Fibroblast of the aortic adventitia (primary cell): Measurements from ENCODE around the gene CLCNKA. TPM values are rescaled to one million over a fixed set of nuclear protein-coding genes. Genes with fewer than 3 reads are reported as not detected.

ENCODE experiments used
- DNase-seq: peaks from one replicate; pipeline ENCODE4 v3.0.0-alpha.2; 2010; ENCODE audit warnings: low read depth
- H3K4me3 ChIP-seq: 2 replicates; pipeline ENCODE4 v1.5.1; 2011; ENCODE audit warnings: low read depth, mild to moderate bottlenecking, control low read depth, low read length, moderate library complexity
- total RNA-seq: library from RNA; depleted of rRNA; stranded (reverse); fragments of >200 nt; gene quantifications from 2 replicates; pipeline ENCODE4 v1.2.3, GENCODE V29; 2012; ENCODE audit warnings: low replicate concordance
- TF ChIP-seq, protein P1 (sequence below): IDR thresholded peaks from 2 replicates; pipeline ENCODE4 v1.5.1; 2011; ENCODE audit warnings: mild to moderate bottlenecking, low read length, control low read depth, inconsistent platforms; ENCODE audit not compliant: insufficient read depth

Gene CLCNKA
- total RNA-seq, 1 donor: 0.09 TPM

DNA sequence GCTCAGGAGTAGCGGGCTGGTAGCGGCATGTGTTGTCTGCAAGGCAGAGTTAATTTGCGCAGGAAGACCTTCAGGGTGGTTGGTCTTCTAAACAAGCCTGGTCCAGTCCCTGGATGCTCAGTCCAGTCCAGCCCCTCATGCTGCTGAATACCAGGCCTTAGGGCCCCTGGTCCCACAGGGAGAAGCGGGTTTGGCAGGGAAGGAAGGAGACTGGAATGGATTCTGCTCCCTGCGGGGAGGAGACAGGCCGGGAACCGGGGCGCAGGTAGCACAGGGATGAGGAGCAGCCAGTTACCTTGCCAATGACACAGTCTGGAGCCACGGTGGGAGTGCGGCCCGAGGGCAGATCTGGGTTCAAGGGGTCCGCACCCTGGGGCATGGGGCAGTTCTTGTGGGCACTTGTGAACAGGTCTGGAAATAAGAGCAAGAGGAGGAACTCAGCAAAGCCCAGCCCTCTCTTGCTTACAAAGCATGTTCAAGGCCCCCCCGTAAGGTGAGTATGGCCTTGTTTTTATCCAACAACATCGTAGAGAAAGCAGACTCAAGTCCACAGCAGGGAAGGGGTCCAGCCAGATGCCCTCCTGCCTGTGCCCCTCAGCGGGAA is 41.5 kb downstream of the CLCNKA start:
- no peak overlapping the region for H3K4me3 ChIP-seq
- no peak for DNase-seq
- TF ChIP-seq, protein P1, sequence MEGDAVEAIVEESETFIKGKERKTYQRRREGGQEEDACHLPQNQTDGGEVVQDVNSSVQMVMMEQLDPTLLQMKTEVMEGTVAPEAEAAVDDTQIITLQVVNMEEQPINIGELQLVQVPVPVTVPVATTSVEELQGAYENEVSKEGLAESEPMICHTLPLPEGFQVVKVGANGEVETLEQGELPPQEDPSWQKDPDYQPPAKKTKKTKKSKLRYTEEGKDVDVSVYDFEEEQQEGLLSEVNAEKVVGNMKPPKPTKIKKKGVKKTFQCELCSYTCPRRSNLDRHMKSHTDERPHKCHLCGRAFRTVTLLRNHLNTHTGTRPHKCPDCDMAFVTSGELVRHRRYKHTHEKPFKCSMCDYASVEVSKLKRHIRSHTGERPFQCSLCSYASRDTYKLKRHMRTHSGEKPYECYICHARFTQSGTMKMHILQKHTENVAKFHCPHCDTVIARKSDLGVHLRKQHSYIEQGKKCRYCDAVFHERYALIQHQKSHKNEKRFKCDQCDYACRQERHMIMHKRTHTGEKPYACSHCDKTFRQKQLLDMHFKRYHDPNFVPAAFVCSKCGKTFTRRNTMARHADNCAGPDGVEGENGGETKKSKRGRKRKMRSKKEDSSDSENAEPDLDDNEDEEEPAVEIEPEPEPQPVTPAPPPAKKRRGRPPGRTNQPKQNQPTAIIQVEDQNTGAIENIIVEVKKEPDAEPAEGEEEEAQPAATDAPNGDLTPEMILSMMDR: no peak

DNA sequence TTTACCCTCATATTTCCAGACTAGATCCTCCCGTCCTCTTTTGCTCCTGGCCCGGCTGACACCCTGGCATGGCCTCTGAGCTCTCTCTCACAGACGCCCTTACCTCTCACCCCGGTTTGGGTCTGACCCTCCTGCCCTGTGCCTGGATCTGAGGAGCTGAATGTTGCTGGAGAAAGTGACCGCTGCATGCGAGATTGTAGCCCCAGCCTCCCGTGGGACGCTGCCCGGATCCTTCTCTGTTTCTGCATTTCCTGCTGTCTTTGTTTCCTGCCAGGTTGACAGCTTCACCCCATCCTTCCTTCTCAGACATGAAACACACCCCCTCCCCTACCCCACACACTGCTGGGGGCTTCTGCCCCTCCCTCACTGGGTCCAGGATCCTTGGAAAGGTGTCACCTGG is 42.1 kb downstream of the CLCNKA start:
- TF ChIP-seq, protein P1: no peak
- no peak for DNase-seq
- H3K4me3 ChIP-seq: no peak overlapping the region

DNA sequence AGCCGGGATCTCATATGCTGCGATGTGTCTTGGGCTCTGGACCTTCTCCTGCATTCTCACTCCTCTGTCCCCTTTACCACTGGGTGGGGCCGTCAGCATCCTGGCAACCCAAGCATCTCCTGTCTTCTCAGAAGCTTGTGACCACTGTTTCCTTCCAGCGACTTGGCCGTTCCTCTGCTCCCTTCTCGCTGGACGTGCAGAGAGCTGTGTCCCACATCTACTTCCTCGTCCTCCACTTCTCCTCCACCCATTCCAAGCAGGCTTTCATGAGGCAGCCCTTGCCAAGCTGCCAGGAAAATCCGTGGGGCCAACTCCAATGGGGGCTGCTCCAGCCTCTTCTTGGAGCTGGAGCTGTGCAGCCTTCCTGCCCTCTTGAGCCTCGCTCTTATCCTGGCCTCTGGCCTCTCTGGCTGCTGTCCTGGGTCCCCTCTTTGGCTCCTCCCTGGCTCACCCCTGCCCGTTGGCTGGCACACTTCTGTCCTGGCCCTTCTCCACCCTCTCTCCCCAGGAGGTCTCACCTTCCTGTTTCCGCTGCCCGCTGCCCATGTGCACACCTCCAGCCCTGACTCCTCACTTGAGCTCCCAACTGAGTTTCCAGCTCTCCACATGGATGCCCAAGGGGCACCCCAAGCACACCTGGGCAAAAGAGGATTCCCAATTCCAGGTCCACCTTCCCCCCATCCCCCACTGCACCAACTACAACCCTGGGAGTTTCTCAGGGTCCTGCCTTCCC is 42.9 kb downstream of the CLCNKA start:
- no peak overlapping the region for H3K4me3 ChIP-seq
- TF ChIP-seq, protein P1: no peak
- no peak for DNase-seq

DNA sequence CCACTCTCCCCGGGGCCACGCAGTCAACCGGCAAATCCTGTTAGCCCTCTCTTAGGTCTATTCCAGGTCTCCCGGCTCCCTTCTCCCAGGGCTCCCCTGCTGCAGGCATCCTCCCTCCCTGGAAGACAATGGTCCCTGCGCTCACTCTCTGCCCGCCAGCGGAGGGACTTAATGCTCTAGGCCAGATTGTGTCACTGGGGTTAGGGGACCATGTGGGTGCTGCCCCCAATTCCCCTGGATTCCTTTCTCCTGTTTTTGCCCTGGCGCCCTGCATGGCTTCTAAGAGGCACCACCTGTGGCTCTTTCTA is 43.4 kb downstream of the CLCNKA start:
- TF ChIP-seq, protein P1: no peak
- no peak overlapping the region for H3K4me3 ChIP-seq
- DNase-seq: no peak

DNA sequence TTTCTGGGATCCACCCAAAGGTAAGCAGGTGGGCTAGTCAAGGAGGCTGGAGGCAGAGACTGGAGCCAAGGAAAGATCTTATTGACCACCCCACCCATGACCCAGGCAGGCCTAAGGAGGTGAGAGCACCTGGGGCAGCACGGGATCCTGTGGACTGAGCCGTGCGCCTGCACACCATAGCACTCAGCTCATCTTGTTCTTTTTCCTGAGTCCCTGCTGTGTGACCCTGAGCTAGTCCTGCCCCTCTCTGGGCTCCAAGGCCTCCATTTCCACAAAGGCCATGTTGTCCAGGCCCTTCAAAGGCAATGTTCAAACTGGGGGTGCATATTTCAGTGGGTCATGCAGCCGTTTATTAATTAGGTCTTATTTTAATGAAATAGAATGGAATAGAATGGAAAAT is 44.4 kb downstream of the CLCNKA start:
- TF ChIP-seq, protein P1: no peak

DNA sequence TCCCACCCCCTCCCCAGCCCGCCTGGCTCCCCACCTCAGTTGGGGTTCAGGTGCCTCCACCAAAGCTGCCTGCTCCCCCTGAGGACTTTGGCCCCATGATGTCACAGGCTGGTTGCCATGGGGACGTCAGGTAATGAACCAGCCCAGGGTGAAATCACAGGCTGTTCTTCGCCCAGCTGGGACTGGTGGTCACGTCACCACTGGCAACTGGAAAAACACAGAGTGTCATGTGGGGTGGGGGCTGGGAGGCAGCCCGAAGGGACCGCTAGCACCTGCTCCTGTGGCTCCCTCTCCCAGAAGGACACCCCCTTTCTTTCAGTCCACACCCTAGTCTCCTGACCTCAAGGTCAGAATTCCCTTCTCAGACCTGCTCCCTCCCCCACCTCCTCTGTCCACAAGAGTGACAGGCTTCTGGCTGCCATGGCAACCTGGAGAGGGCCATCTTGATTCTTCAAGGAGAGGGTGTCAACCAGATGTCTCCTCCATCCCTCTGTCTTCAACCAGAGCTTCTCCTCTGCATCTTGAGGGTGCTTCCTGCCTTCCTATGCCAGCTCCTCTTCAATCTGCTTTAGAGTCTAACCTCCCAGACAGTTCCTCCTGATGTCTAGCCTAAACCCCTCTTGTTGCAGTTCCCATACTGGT is 45.4 kb downstream of the CLCNKA start:
- DNase-seq: no peak
- TF ChIP-seq, protein P1: no peak
- no peak overlapping the region for H3K4me3 ChIP-seq

More for the DNA sequence above, 44.4 kb downstream of the CLCNKA start:
- no peak for DNase-seq
- no peak overlapping the region for H3K4me3 ChIP-seq
